Astrocyte (in vitro differentiated cells and primary cell): Measurements from ENCODE around the gene SUMO3. TPM values are rescaled to one million over a fixed set of nuclear protein-coding genes. Genes with fewer than 3 reads are reported as not detected.

ENCODE experiments used
- DNase-seq: peaks from one replicate; pipeline ENCODE4 v3.0.0-alpha.2; 2010; ENCODE audit warnings: low read depth
- FAIRE-seq: peaks from 2 replicates; lab custom pipeline; 2011; peaks lifted over from hg19 to GRCh38; lab: Jason Lieb, UNC
- H2AFZ ChIP-seq: 2 replicates; pipeline ENCODE4 v1.6.0; 2012; ENCODE audit warnings: low read depth, low read length, inconsistent platforms
- H3K27ac ChIP-seq: 2 replicates; pipeline ENCODE4 v1.5.1; 2011; ENCODE audit warnings: low read depth, low read length, inconsistent platforms
- H3K27me3 ChIP-seq: 2 replicates; pipeline ENCODE4 v1.6.0; 2011; ENCODE audit warnings: low read length, inconsistent platforms; ENCODE audit not compliant: insufficient read depth
- H3K36me3 ChIP-seq: 2 replicates; pipeline ENCODE4 v1.5.1; 2011; ENCODE audit warnings: low read length, inconsistent platforms; ENCODE audit not compliant: insufficient read depth
- H3K4me1 ChIP-seq: 2 replicates; pipeline ENCODE4 v1.5.1; 2011; ENCODE audit warnings: low read length, inconsistent platforms; ENCODE audit not compliant: insufficient read depth
- H3K4me2 ChIP-seq: 2 replicates; pipeline ENCODE4 v1.6.0; 2012; ENCODE audit warnings: low read length, inconsistent platforms
- H3K4me3 ChIP-seq: 2 replicates; pipeline ENCODE4 v1.5.1; 2011; ENCODE audit warnings: low read depth, mild to moderate bottlenecking, low read length, inconsistent platforms; ENCODE audit not compliant: insufficient read depth
- H3K79me2 ChIP-seq: 2 replicates; pipeline ENCODE4 v1.6.0; 2012; ENCODE audit warnings: mild to moderate bottlenecking, low read length, inconsistent platforms; ENCODE audit not compliant: insufficient read depth
- H3K9ac ChIP-seq: 2 replicates; pipeline ENCODE4 v1.6.0; 2012; ENCODE audit warnings: mild to moderate bottlenecking, low read length, inconsistent platforms
- H3K9me3 ChIP-seq: 2 replicates; pipeline ENCODE4 v1.5.1; 2012; ENCODE audit warnings: low read depth, mild to moderate bottlenecking, low read length, inconsistent platforms; ENCODE audit not compliant: insufficient read depth
- H4K20me1 ChIP-seq: 2 replicates; pipeline ENCODE4 v1.6.0; 2012; ENCODE audit warnings: low read length, inconsistent platforms; ENCODE audit not compliant: insufficient read depth
- H3K27ac Mint-ChIP-seq: one replicate; pipeline ENCODE4 v1.8.0; 2021; ENCODE audit warnings: mild to moderate bottlenecking, mixed read lengths; ENCODE audit not compliant: unreplicated experiment
- H3K27me3 Mint-ChIP-seq: one replicate; pipeline ENCODE4 v1.8.0; 2021; ENCODE audit warnings: low read depth, mixed read lengths; ENCODE audit not compliant: unreplicated experiment
- H3K36me3 Mint-ChIP-seq: one replicate; pipeline ENCODE4 v1.8.0; 2021; ENCODE audit warnings: low read depth, mixed read lengths; ENCODE audit not compliant: unreplicated experiment
- H3K4me1 Mint-ChIP-seq: one replicate; pipeline ENCODE4 v1.8.0; 2021; ENCODE audit warnings: low read depth, mixed read lengths; ENCODE audit not compliant: unreplicated experiment
- H3K4me3 Mint-ChIP-seq: one replicate; pipeline ENCODE4 v1.8.0; 2021; ENCODE audit warnings: mild to moderate bottlenecking, moderate library complexity, mixed read lengths; ENCODE audit not compliant: unreplicated experiment
- H3K9me3 Mint-ChIP-seq: one replicate; pipeline ENCODE4 v1.8.0; 2021; ENCODE audit warnings: mild to moderate bottlenecking, mixed read lengths; ENCODE audit not compliant: unreplicated experiment
- EZH2 ChIP-seq: IDR thresholded peaks from 2 replicates; pipeline ENCODE4 v1.6.1; 2012; ENCODE audit warnings: mild to moderate bottlenecking, low read length, inconsistent platforms; ENCODE audit not compliant: insufficient read depth
- total RNA-seq: library from RNA; stranded (reverse); gene quantifications from 2 replicates; pipeline ENCODE4 v1.2.1, GENCODE V29; 2021
- TF ChIP-seq, protein P1 (sequence below): IDR thresholded peaks from 2 replicates; pipeline ENCODE4 v1.5.1; 2011; ENCODE audit warnings: low read depth, mild to moderate bottlenecking, inconsistent platforms, low read length, moderate library complexity; ENCODE audit not compliant: insufficient read depth

SUMO3 gene
- total RNA-seq, 1 donor from 2014 or later: 83.5 TPM

GRCh38 chr21:44813149-44813548, 4.7 kb downstream of the SUMO3 start:
- Mint-ChIP-seq H3K27ac (no peak overlapping the region), H3K27me3 (peaks cover 6% of the 10 kb centered on the region), H3K4me3 (no peak overlapping the region), H3K4me1 (peaks cover 5% of the 10 kb centered on the region), H3K36me3 (peaks cover 6% of the 10 kb centered on the region), H3K9me3 (no peaks in the 10 kb centered on the region)
- Histone ChIP-seq H3K4me1 (no peaks in the 10 kb centered on the region), H4K20me1 (peaks cover 89% of the 10 kb centered on the region), H3K79me2 (peaks cover 89% of the 10 kb centered on the region), H2AFZ (no peak overlapping the region), H3K4me2 (no peak overlapping the region), H3K4me3 (no peak overlapping the region), H3K9ac (no peak overlapping the region), H3K36me3 (peaks cover 9% of the 10 kb centered on the region), H3K27ac (no peak overlapping the region), H3K9me3 (no peaks in the 10 kb centered on the region), H3K27me3 (no peaks in the 10 kb centered on the region)
- DNase-seq (no peak), FAIRE-seq (no peak)
- no peak for TF ChIP-seq EZH2
- TF ChIP-seq, protein P1, sequence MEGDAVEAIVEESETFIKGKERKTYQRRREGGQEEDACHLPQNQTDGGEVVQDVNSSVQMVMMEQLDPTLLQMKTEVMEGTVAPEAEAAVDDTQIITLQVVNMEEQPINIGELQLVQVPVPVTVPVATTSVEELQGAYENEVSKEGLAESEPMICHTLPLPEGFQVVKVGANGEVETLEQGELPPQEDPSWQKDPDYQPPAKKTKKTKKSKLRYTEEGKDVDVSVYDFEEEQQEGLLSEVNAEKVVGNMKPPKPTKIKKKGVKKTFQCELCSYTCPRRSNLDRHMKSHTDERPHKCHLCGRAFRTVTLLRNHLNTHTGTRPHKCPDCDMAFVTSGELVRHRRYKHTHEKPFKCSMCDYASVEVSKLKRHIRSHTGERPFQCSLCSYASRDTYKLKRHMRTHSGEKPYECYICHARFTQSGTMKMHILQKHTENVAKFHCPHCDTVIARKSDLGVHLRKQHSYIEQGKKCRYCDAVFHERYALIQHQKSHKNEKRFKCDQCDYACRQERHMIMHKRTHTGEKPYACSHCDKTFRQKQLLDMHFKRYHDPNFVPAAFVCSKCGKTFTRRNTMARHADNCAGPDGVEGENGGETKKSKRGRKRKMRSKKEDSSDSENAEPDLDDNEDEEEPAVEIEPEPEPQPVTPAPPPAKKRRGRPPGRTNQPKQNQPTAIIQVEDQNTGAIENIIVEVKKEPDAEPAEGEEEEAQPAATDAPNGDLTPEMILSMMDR: no peak

DNA sequence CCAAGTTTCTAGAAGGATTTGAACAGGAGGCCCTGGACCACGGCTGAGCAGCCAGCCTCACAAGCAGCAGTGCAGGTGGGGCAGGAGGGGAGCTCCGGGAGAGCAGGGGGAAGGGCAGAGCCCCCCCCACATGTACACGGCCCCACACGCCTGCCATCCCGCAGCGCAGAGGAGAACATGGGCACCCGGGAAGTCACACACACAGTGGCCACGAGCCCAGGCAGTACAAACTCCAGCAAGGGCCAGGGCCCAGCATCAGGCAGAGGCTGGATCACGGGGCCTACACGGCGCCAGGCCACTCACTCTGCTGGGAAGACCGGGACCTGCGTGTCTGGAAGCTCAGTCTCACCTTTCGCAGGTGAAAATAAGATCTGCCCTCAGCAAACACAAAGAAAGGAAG, 5.2 kb downstream of the SUMO3 start:
- Mint-ChIP-seq H3K4me1 (peaks cover 5% of the 10 kb centered on the region), H3K4me3 (no peak overlapping the region), H3K27me3 (peaks cover 6% of the 10 kb centered on the region), H3K27ac (no peak overlapping the region), H3K36me3 (peaks cover 7% of the 10 kb centered on the region), H3K9me3 (no peaks in the 10 kb centered on the region)
- DNase-seq (no peak), FAIRE-seq (no peak)
- H3K4me2 ChIP-seq: no peak overlapping the region
- H3K36me3 ChIP-seq: peaks cover 11% of the 10 kb centered on the region
- TF ChIP-seq, protein P1: no peak
- no peak for TF ChIP-seq EZH2
- no peak overlapping the region for H3K27ac ChIP-seq
- H3K4me3 ChIP-seq: no peak overlapping the region
- no peak overlapping the region for H2AFZ ChIP-seq
- peaks cover 90% of the 10 kb centered on the region for H4K20me1 ChIP-seq
- no peaks in the 10 kb centered on the region for H3K9me3 ChIP-seq
- peaks cover 91% of the 10 kb centered on the region for H3K79me2 ChIP-seq
- H3K9ac ChIP-seq: no peak overlapping the region
- no peaks in the 10 kb centered on the region for H3K27me3 ChIP-seq
- no peaks in the 10 kb centered on the region for H3K4me1 ChIP-seq

DNA sequence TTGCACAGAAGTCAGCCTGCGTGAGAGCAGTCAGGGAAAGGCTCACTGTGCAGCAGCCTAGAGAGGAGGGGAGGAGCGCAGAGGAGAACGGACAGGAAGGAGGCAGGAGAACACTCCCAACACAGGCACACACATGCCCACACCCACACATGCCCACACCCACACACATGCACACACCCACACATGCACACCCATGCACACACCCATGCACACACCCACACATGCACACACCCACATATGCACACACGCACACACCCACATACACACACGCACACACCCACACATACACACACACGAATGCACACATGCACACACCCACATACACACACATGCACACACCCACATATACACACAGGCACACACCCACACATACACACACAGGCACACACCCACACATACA, 7.1 kb downstream of the SUMO3 start:
- TF ChIP-seq EZH2: no peak
- TF ChIP-seq, protein P1: no peak
- Mint-ChIP-seq H3K4me3 (no peak overlapping the region), H3K27ac (no peak overlapping the region), H3K4me1 (peaks cover under 1% of the 10 kb centered on the region), H3K36me3 (peaks cover 16% of the 10 kb centered on the region), H3K27me3 (peaks cover 5% of the 10 kb centered on the region), H3K9me3 (no peaks in the 10 kb centered on the region)
- H2AFZ ChIP-seq: no peak overlapping the region
- no peaks in the 10 kb centered on the region for H3K4me1 ChIP-seq
- H3K9me3 ChIP-seq: no peaks in the 10 kb centered on the region
- no peak overlapping the region for H3K9ac ChIP-seq
- H3K27me3 ChIP-seq: no peaks in the 10 kb centered on the region
- FAIRE-seq (no peak), DNase-seq (no peak)
- peaks cover 79% of the 10 kb centered on the region for H3K79me2 ChIP-seq
- peaks cover 21% of the 10 kb centered on the region for H3K36me3 ChIP-seq
- no peak overlapping the region for H3K4me2 ChIP-seq
- H3K4me3 ChIP-seq: no peak overlapping the region
- peaks cover 81% of the 10 kb centered on the region for H4K20me1 ChIP-seq
- H3K27ac ChIP-seq: no peak overlapping the region
